Hepatocyte (in vitro differentiated cells): ENCODE results near the gene ATP8A2. TPM values are rescaled to one million over a fixed set of nuclear protein-coding genes. Genes with fewer than 3 reads are reported as not detected.

Experiments
- DNase-seq: peaks from one replicate; pipeline ENCODE4 v3.0.0-alpha.2; 2016; ENCODE audit warnings: low spot score
- H2AFZ ChIP-seq: fragments of 200-600 bp; sonication (generic); 2 replicates; pipeline ENCODE4 v1.6.0; 2016; ENCODE audit warnings: antibody characterized with exemption, mild to moderate bottlenecking
- H3K27ac ChIP-seq: fragments of 200-600 bp; sonication (generic); 2 replicates; pipeline ENCODE4 v1.5.1; 2016; ENCODE audit warnings: mild to moderate bottlenecking
- H3K27me3 ChIP-seq: fragments of 200-600 bp; sonication (generic); 2 replicates; pipeline ENCODE4 v1.6.1; 2016
- H3K36me3 ChIP-seq: fragments of 200-600 bp; sonication (generic); replicated peaks from 2 replicates; pipeline ENCODE4 v1.5.1; 2016; ENCODE audit warnings: low read depth; ENCODE audit not compliant: insufficient read depth
- H3K4me1 ChIP-seq: fragments of 200-600 bp; sonication (generic); 2 replicates; pipeline ENCODE4 v1.5.1; 2016; ENCODE audit warnings: mild to moderate bottlenecking, moderate library complexity; ENCODE audit not compliant: insufficient read depth
- H3K4me2 ChIP-seq: fragments of 200-600 bp; sonication (generic); 2 replicates; pipeline ENCODE4 v1.6.0; 2016
- H3K4me3 ChIP-seq: fragments of 200-600 bp; sonication (generic); 2 replicates; pipeline ENCODE4 v1.5.1; 2016; ENCODE audit warnings: mild to moderate bottlenecking
- H3K79me2 ChIP-seq: fragments of 200-600 bp; sonication (generic); 2 replicates; pipeline ENCODE4 v1.6.0; 2017; ENCODE audit warnings: mild to moderate bottlenecking
- H3K9me2 ChIP-seq: fragments of 200-600 bp; sonication (generic); replicated peaks from 2 replicates; pipeline ENCODE4 v1.6.0; 2017; ENCODE audit warnings: mild to moderate bottlenecking; ENCODE audit not compliant: insufficient read depth
- H3K9me3 ChIP-seq: fragments of 200-600 bp; sonication (generic); 2 replicates; pipeline ENCODE4 v1.5.1; 2016; ENCODE audit warnings: low read depth, mild to moderate bottlenecking
- H4K20me1 ChIP-seq: fragments of 200-600 bp; sonication (generic); 2 replicates; pipeline ENCODE4 v1.6.0; 2016; ENCODE audit warnings: mild to moderate bottlenecking; ENCODE audit not compliant: insufficient read depth, poor library complexity, severe bottlenecking
- CTCF ChIP-seq: fragments of 200-600 bp; sonication (generic); IDR thresholded peaks from 2 replicates; pipeline ENCODE4 v1.5.1; 2016; ENCODE audit warnings: antibody characterized with exemption, mild to moderate bottlenecking; ENCODE audit not compliant: poor library complexity
- EZH2 ChIP-seq: fragments of 200-600 bp; sonication (generic); IDR thresholded peaks from 2 replicates; pipeline ENCODE4 v1.6.1; 2016; ENCODE audit warnings: antibody characterized with exemption, mild to moderate bottlenecking, borderline replicate concordance
- EZH2phosphoT487 ChIP-seq: fragments of 200-600 bp; sonication (generic); IDR thresholded peaks from one replicate; pipeline ENCODE4 v1.6.1; 2018; ENCODE audit warnings: antibody characterized with exemption, mild to moderate bottlenecking, low read depth, moderate library complexity; ENCODE audit not compliant: unreplicated experiment, severe bottlenecking
- WGBS: methylation state at CpG from one replicate; pipeline ENCODE4 v1.1.6; 2016; ENCODE audit warnings: low lambda C conversion rate; ENCODE audit errors: missing lambda C conversion rate; 5-methylcytosine and 5-hydroxymethylcytosine counted together
- polyA plus RNA-seq: library from polyadenylated mRNA; unstranded; fragments of >200 nt; fragmentation: Nextera tagmentation; extraction: Ambion mirVana; gene quantifications from 2 replicates; pipeline ENCODE4 v1.2.1, GENCODE V29; 2016
- total RNA-seq: library from RNA; depleted of rRNA; stranded (reverse); fragments of >200 nt; gene quantifications from 2 replicates; pipeline ENCODE4 v1.2.3, GENCODE V29; 2014

ATP8A2 gene
- total and polyA plus RNA-seq, 2 experiments from 2014 or later: 2.1 to 3.1 TPM

GRCh38 chr13:25608181-25608580 lies 236.4 kb downstream of the ATP8A2 start:
- WGBS: 55% methylated on average over 2 of the region's 2 CpGs
- H3K79me2 ChIP-seq: no peaks in the 10 kb centered on the region
- H3K4me2 ChIP-seq: no peak overlapping the region

GRCh38 chr13:25616674-25617073 lies 244.9 kb downstream of the ATP8A2 start:
- H3K4me2 ChIP-seq: no peak overlapping the region
- H3K79me2 ChIP-seq: no peaks in the 10 kb centered on the region
- DNase-seq: no peak
- no peaks in the 10 kb centered on the region for H3K9me3 ChIP-seq
- 80% methylated on average over 1 of the region's 1 CpG for WGBS
- no peak for TF ChIP-seq EZH2
- no peak for TF ChIP-seq CTCF
- no peak for TF ChIP-seq EZH2phosphoT487
- no peaks in the 10 kb centered on the region for H3K36me3 ChIP-seq
- no peak overlapping the region for H3K4me3 ChIP-seq
- H3K9me2 ChIP-seq: no peaks in the 10 kb centered on the region
- H4K20me1 ChIP-seq: no peaks in the 10 kb centered on the region
- peaks cover 6% of the 10 kb centered on the region for H3K27me3 ChIP-seq
- no peaks in the 10 kb centered on the region for H3K4me1 ChIP-seq
- H2AFZ ChIP-seq: no peak overlapping the region
- H3K27ac ChIP-seq: no peak overlapping the region

More at GRCh38 chr13:25608181-25608580, 236.4 kb downstream of the ATP8A2 start:
- Histone ChIP-seq H3K9me2 (no peaks in the 10 kb centered on the region), H3K27me3 (no peaks in the 10 kb centered on the region), H3K4me1 (no peaks in the 10 kb centered on the region), H3K4me3 (no peak overlapping the region), H3K9me3 (no peaks in the 10 kb centered on the region), H4K20me1 (no peaks in the 10 kb centered on the region), H3K36me3 (no peaks in the 10 kb centered on the region), H3K27ac (no peak overlapping the region), H2AFZ (no peak overlapping the region)
- no peak for DNase-seq
- no peak for TF ChIP-seq CTCF
- TF ChIP-seq EZH2: no peak
- TF ChIP-seq EZH2phosphoT487: no peak

GRCh38 chr13:25619897-25620296 lies 248.1 kb downstream of the ATP8A2 start:
- Histone ChIP-seq H3K79me2 (no peaks in the 10 kb centered on the region), H3K27me3 (peaks cover 13% of the 10 kb centered on the region), H3K4me3 (no peak overlapping the region), H3K27ac (no peak overlapping the region), H3K9me3 (no peaks in the 10 kb centered on the region), H3K36me3 (no peaks in the 10 kb centered on the region), H2AFZ (no peak overlapping the region), H3K4me1 (no peaks in the 10 kb centered on the region), H3K9me2 (no peaks in the 10 kb centered on the region), H3K4me2 (no peak overlapping the region), H4K20me1 (no peaks in the 10 kb centered on the region)
- 52% methylated on average over 5 of the region's 5 CpGs for WGBS
- TF ChIP-seq EZH2 (no peak), EZH2phosphoT487 (peak; percentile 46)
- no peak for DNase-seq

- no peak overlapping the region for H3K4me3 ChIP-seq
- 75% methylated on average over 2 of the region's 2 CpGs for WGBS
- H3K36me3 ChIP-seq: no peaks in the 10 kb centered on the region
- H3K9me3 ChIP-seq: no peaks in the 10 kb centered on the region
- TF ChIP-seq EZH2: no peak
- TF ChIP-seq CTCF: no peak
- no peak for TF ChIP-seq EZH2phosphoT487
- H4K20me1 ChIP-seq: no peaks in the 10 kb centered on the region
- H3K27ac ChIP-seq: no peak overlapping the region
- peaks cover 7% of the 10 kb centered on the region for H3K27me3 ChIP-seq
- H3K4me2 ChIP-seq: no peak overlapping the region
- no peak overlapping the region for H2AFZ ChIP-seq
- no peak for DNase-seq
- H3K9me2 ChIP-seq: no peaks in the 10 kb centered on the region
- no peaks in the 10 kb centered on the region for H3K4me1 ChIP-seq
- no peaks in the 10 kb centered on the region for H3K79me2 ChIP-seq
These were observed 253.6 kb downstream of the ATP8A2 start for GRCh38 chr13:25625414-25625813.
